GM23248 (cell line): Measurements from ENCODE around the gene SLC12A6.

Source experiments
- EZH2 ChIP-seq: fragments of 200-600 bp; sonication (generic); IDR thresholded peaks from 2 replicates; pipeline ENCODE4 v1.6.1; 2018; ENCODE audit warnings: antibody characterized with exemption, mild to moderate bottlenecking; ENCODE audit not compliant: insufficient read depth, poor library complexity, severe bottlenecking
- EZH2phosphoT487 ChIP-seq: fragments of 200-600 bp; sonication (generic); IDR thresholded peaks from 2 replicates; pipeline ENCODE4 v1.6.1; 2018; ENCODE audit warnings: antibody characterized with exemption, moderate library complexity, mild to moderate bottlenecking, low read depth; ENCODE audit not compliant: insufficient read depth

DNA sequence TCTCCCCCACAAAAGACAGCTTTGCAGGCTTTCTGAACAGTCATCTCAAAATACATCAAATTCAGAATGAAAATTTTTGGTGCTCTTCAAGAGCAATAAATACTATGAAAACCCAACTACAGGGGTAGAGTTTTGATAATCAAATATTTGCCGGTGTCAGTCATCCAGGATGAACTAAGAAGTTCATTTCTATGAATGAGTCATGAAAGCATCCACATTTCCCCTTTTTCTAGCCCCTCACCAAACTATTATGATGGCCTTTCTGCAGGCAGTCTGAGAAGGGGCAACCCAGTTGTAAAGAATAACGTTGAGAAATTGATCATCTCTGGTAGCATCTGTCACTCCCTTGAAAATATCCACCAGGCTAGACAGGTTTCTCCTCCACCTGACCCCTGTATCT lies 32.5 kb upstream of the SLC12A6 start:
- TF ChIP-seq EZH2 (no peak), EZH2phosphoT487 (no peak)
